ENCODE results near the gene NDC80.
"Not testable (repeated sequence)": the region's sequence is repeated elsewhere in the genome, so short reads cannot be mapped to it uniquely, and the experiment has no call there.

Gene NDC80

DNA sequence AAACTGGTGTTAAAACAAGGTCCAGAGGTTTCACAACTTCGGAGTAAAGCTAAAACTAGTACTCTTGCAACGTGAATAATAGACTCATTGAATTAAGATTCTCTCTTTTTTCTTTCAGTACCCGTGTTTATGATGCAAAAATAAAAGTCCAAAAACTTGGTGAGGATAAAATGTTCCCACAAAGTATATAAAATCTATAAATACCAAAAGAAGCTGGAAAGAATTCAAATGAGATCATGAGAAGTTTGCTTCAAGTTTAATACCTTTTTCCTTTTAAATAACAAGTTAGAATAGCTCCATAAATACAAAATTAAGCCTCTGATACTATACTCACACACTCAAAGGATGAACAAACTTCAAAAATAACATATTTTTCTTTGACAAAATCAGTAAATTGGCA is 34.1 kb upstream of the NDC80 start:
- Histone ChIP-seq H3K4me3 (ENCODE audit: low read depth, low read length) (no peak overlapping the region), H3K27me3 (ENCODE audit: control insufficient read depth, insufficient read depth, low read length) (no peaks in the 10 kb centered on the region), H3K27ac (ENCODE audit: low read depth, low read length) (no peak overlapping the region), H3K9me3 (ENCODE audit: control insufficient read depth, insufficient read depth, low read length) (peaks cover 8% of the 10 kb centered on the region; the same call in 1 of the 2 replicates), H3K36me3 (ENCODE audit: control insufficient read depth, insufficient read depth, low read length) (peaks cover 8% of the 10 kb centered on the region; the same call in 1 of the 2 replicates), H3K9ac (ENCODE audit: low read depth, low read length) (no peak overlapping the region), H3K4me1 (ENCODE audit: control insufficient read depth, insufficient read depth, low read length) (peaks cover 4% of the 10 kb centered on the region)

DNA sequence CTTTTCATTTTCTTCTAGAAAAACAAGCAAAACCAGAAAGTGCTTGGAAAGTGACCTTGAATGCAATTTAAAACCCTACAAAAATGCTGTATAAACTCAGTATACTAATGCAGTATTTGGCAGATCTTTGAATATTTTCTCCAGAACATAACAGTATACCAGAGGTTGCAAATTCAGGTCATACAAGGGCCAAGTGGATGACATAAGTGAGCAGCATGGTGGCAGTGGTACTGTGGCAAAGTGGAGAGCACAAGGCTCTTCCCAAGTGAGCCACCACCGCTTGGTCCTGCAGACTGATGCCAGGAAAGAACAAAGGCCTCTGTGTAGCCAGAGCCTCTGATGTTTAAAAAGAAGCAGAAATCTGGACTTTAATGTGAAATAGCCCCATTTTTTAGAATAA is 33.1 kb upstream of the NDC80 start:
- Histone ChIP-seq H3K9ac (ENCODE audit: low read depth, low read length) (no peak overlapping the region), H3K9me3 (ENCODE audit: control insufficient read depth, insufficient read depth, low read length) (no peaks in the 10 kb centered on the region), H3K27me3 (ENCODE audit: control insufficient read depth, insufficient read depth, low read length) (no peaks in the 10 kb centered on the region), H3K27ac (ENCODE audit: low read depth, low read length) (no peak overlapping the region), H3K36me3 (ENCODE audit: control insufficient read depth, insufficient read depth, low read length) (peaks cover 8% of the 10 kb centered on the region; the same call in 1 of the 2 replicates), H3K4me1 (ENCODE audit: control insufficient read depth, insufficient read depth, low read length) (peaks cover 4% of the 10 kb centered on the region), H3K4me3 (ENCODE audit: low read depth, low read length) (no peak overlapping the region)

DNA sequence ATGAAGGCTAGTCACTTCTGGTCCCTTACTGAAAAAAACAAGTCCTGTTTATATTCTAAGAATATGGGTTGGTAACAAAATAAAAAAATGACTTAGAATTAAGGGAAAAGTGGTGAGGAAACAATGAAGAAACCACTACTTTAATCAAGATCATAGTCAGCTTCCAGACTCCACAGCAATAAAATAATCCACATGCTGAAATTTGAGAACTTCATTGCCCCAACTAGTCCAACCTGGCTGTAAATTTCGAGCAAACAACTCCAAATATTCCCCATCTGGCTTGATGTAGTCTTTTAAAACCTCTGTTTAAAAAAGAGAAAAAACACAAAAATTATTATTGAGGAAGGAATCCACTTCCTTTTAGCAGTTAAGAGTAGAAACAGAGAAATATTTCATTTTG is 32.5 kb upstream of the NDC80 start:
- no peak overlapping the region for H3K4me3 ChIP-seq (ENCODE audit: low read depth, low read length)
- H3K9ac ChIP-seq (ENCODE audit: low read depth, low read length) = no peak overlapping the region
- H3K27ac ChIP-seq (ENCODE audit: low read depth, low read length) = no peak overlapping the region
- H3K9me3 ChIP-seq (ENCODE audit: control insufficient read depth, insufficient read depth, low read length) = no peaks in the 10 kb centered on the region
- peaks cover 8% of the 10 kb centered on the region; the same call in 1 of the 2 replicates for H3K36me3 ChIP-seq (ENCODE audit: control insufficient read depth, insufficient read depth, low read length)
- H3K27me3 ChIP-seq (ENCODE audit: control insufficient read depth, insufficient read depth, low read length) = no peaks in the 10 kb centered on the region
- peaks cover 4% of the 10 kb centered on the region for H3K4me1 ChIP-seq (ENCODE audit: control insufficient read depth, insufficient read depth, low read length)

DNA sequence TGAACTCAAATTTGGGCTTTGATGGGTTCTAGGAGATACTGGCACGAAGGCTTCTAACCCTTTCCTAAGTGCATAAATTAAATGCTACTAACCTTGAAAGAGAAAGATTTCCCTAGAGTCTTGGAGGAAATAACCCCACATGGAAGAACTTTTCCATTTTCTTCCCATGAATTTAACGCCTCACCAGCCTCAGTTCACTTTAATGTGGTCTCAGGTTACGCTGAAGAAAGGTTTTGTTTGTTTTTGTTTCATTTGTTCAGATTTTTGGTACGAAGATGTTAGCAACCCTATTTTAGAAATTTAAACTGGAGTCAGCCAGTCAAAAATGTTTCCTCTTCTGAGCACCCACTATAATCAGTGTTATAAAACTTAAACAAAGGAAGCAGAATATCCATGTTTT is 30.8 kb upstream of the NDC80 start:
- H3K4me1 ChIP-seq (ENCODE audit: control insufficient read depth, insufficient read depth, low read length) = peaks cover 3% of the 10 kb centered on the region
- no peak overlapping the region for H3K4me3 ChIP-seq (ENCODE audit: low read depth, low read length)
- H3K36me3 ChIP-seq (ENCODE audit: control insufficient read depth, insufficient read depth, low read length) = peaks cover 13% of the 10 kb centered on the region; the same call in 1 of the 2 replicates
- H3K9me3 ChIP-seq (ENCODE audit: control insufficient read depth, insufficient read depth, low read length) = no peaks in the 10 kb centered on the region
- H3K9ac ChIP-seq (ENCODE audit: low read depth, low read length) = no peak overlapping the region
- no peak overlapping the region for H3K27ac ChIP-seq (ENCODE audit: low read depth, low read length)
- no peaks in the 10 kb centered on the region for H3K27me3 ChIP-seq (ENCODE audit: control insufficient read depth, insufficient read depth, low read length)

DNA sequence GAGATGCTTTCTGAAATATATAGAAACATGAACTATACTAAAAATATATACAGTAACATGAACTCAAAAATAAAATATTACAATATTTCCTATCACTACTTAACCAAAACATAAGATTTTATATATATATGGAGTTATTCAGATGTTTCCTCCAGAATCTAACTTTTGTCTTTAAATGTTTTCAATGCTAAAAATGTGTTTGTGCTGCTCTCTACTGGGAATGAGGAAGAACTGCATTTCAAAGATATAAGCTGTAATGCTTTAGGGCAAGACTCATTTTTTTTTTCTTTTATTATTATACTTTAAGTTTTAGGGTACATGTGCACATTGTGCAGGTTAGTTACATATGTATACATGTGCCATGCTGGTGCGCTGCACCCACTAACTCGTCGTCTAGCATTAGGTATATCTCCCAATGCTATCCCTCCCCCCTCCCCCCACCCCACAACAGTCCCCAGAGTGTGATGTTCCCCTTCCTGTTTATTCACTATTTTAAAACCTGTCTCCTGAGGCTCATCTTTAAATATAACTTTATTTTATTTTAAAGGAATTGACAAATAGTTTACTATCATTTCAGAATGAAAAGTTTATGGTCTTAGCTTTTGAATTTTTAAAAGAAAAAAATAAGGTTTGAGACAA is 29.3 kb upstream of the NDC80 start:
- H3K9me3 ChIP-seq (ENCODE audit: control insufficient read depth, insufficient read depth, low read length); H3K4me3 ChIP-seq (ENCODE audit: low read depth, low read length); H3K9ac ChIP-seq (ENCODE audit: low read depth, low read length); H3K27ac ChIP-seq (ENCODE audit: low read depth, low read length); H3K4me1 ChIP-seq (ENCODE audit: control insufficient read depth, insufficient read depth, low read length); H3K27me3 ChIP-seq (ENCODE audit: control insufficient read depth, insufficient read depth, low read length): not testable (repeated sequence)
- H3K36me3 ChIP-seq (ENCODE audit: control insufficient read depth, insufficient read depth, low read length) = peaks cover 20% of the 10 kb centered on the region

DNA sequence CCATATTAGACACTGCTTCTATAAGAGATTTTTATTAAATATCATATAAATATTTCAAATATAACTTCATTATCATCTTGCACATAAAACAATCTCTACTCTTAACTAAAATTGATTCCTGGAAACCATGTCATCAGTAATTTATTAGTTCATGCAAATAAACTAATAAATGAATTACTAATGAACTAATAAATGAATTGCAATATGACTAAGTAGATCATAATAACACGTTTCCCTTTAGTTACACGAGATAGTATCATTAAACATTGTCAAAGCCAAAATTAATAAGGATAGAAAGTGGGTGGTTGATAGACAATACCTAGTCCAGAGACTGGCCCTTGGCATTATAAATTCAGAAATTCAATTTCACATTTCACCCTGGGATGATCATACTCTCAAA is 26.2 kb upstream of the NDC80 start:
- no peaks in the 10 kb centered on the region for H3K27me3 ChIP-seq (ENCODE audit: control insufficient read depth, insufficient read depth, low read length)
- no peak overlapping the region for H3K27ac ChIP-seq (ENCODE audit: low read depth, low read length)
- peaks cover 17% of the 10 kb centered on the region for H3K36me3 ChIP-seq (ENCODE audit: control insufficient read depth, insufficient read depth, low read length)
- no peaks in the 10 kb centered on the region for H3K9me3 ChIP-seq (ENCODE audit: control insufficient read depth, insufficient read depth, low read length)
- H3K9ac ChIP-seq (ENCODE audit: low read depth, low read length) = no peak overlapping the region
- no peaks in the 10 kb centered on the region; the same call in 1 of the 2 replicates for H3K4me1 ChIP-seq (ENCODE audit: control insufficient read depth, insufficient read depth, low read length)
- no peak overlapping the region for H3K4me3 ChIP-seq (ENCODE audit: low read depth, low read length)

- no peak overlapping the region for H3K9ac ChIP-seq (ENCODE audit: low read depth, low read length)
- H3K4me1 ChIP-seq (ENCODE audit: control insufficient read depth, insufficient read depth, low read length) = no peaks in the 10 kb centered on the region
- no peaks in the 10 kb centered on the region for H3K9me3 ChIP-seq (ENCODE audit: control insufficient read depth, insufficient read depth, low read length)
- no peak overlapping the region for H3K27ac ChIP-seq (ENCODE audit: low read depth, low read length)
- H3K4me3 ChIP-seq (ENCODE audit: low read depth, low read length) = no peak overlapping the region
- peaks cover 23% of the 10 kb centered on the region for H3K36me3 ChIP-seq (ENCODE audit: control insufficient read depth, insufficient read depth, low read length)
- H3K27me3 ChIP-seq (ENCODE audit: control insufficient read depth, insufficient read depth, low read length) = no peaks in the 10 kb centered on the region
Measured at GRCh38 chr18:2547477-2548087, 23.8 kb upstream of the NDC80 start.

- no peak overlapping the region for H3K4me3 ChIP-seq (ENCODE audit: low read depth, low read length)
- no peaks in the 10 kb centered on the region for H3K27me3 ChIP-seq (ENCODE audit: control insufficient read depth, insufficient read depth, low read length)
- H3K9me3 ChIP-seq (ENCODE audit: control insufficient read depth, insufficient read depth, low read length) = no peaks in the 10 kb centered on the region
- no peaks in the 10 kb centered on the region for H3K4me1 ChIP-seq (ENCODE audit: control insufficient read depth, insufficient read depth, low read length)
- H3K36me3 ChIP-seq (ENCODE audit: control insufficient read depth, insufficient read depth, low read length) = peaks cover 19% of the 10 kb centered on the region
- no peak overlapping the region for H3K9ac ChIP-seq (ENCODE audit: low read depth, low read length)
- H3K27ac ChIP-seq (ENCODE audit: low read depth, low read length) = no peak overlapping the region
Measured at GRCh38 chr18:2549462-2549861, 21.9 kb upstream of the NDC80 start.

- H3K27me3 ChIP-seq (ENCODE audit: control insufficient read depth, insufficient read depth, low read length) = no peaks in the 10 kb centered on the region
- H3K9me3 ChIP-seq (ENCODE audit: control insufficient read depth, insufficient read depth, low read length) = no peaks in the 10 kb centered on the region
- H3K4me1 ChIP-seq (ENCODE audit: control insufficient read depth, insufficient read depth, low read length) = peaks cover 7% of the 10 kb centered on the region
- H3K9ac ChIP-seq (ENCODE audit: low read depth, low read length) = no peak overlapping the region
- no peak overlapping the region for H3K27ac ChIP-seq (ENCODE audit: low read depth, low read length)
- peaks cover 17% of the 10 kb centered on the region for H3K36me3 ChIP-seq (ENCODE audit: control insufficient read depth, insufficient read depth, low read length)
- no peak overlapping the region for H3K4me3 ChIP-seq (ENCODE audit: low read depth, low read length)
Measured at GRCh38 chr18:2551425-2551824, 19.9 kb upstream of the NDC80 start.

- Histone ChIP-seq H3K27me3 (ENCODE audit: control insufficient read depth, insufficient read depth, low read length) (no peaks in the 10 kb centered on the region), H3K4me3 (ENCODE audit: low read depth, low read length) (no peak overlapping the region), H3K36me3 (ENCODE audit: control insufficient read depth, insufficient read depth, low read length) (peaks cover 8% of the 10 kb centered on the region), H3K4me1 (ENCODE audit: control insufficient read depth, insufficient read depth, low read length) (peaks cover 12% of the 10 kb centered on the region), H3K9me3 (ENCODE audit: control insufficient read depth, insufficient read depth, low read length) (no peaks in the 10 kb centered on the region), H3K9ac (ENCODE audit: low read depth, low read length) (no peak overlapping the region), H3K27ac (ENCODE audit: low read depth, low read length) (no peak overlapping the region)
Measured at GRCh38 chr18:2554696-2555095, 16.7 kb upstream of the NDC80 start.

GRCh38 chr18:2555895-2556294 is 15.5 kb upstream of the NDC80 start:
- H3K4me1 ChIP-seq (ENCODE audit: control insufficient read depth, insufficient read depth, low read length) = peaks cover 12% of the 10 kb centered on the region
- no peaks in the 10 kb centered on the region for H3K9me3 ChIP-seq (ENCODE audit: control insufficient read depth, insufficient read depth, low read length)
- no peak overlapping the region for H3K4me3 ChIP-seq (ENCODE audit: low read depth, low read length)
- H3K36me3 ChIP-seq (ENCODE audit: control insufficient read depth, insufficient read depth, low read length) = no peaks in the 10 kb centered on the region
- H3K9ac ChIP-seq (ENCODE audit: low read depth, low read length) = no peak overlapping the region
- H3K27ac ChIP-seq (ENCODE audit: low read depth, low read length) = no peak overlapping the region
- H3K27me3 ChIP-seq (ENCODE audit: control insufficient read depth, insufficient read depth, low read length) = no peaks in the 10 kb centered on the region
